Activated T-cell treated with anti-CD3 and anti-CD28 coated beads, Interleukin-2, amount 50 U/mL, for 4 hours (primary cell): Measurements from ENCODE around the gene PKP4. TPM values are rescaled to one million over a fixed set of nuclear protein-coding genes. Genes with fewer than 3 reads are reported as not detected.

Experiments
- ATAC-seq, 2 donors: fragments of 200-7000 bp; cut with Tn5 transposase; one replicate each; pipeline ENCODE4 v1.10.0; 2021
- DNase-seq: peaks from one replicate; pipeline ENCODE4 v3.0.0-alpha.2; 2020
- H3K27me3 Mint-ChIP-seq: one replicate; pipeline ENCODE4 v1.8.0; 2021; ENCODE audit warnings: low read depth, mixed read lengths
- H3K36me3 Mint-ChIP-seq: one replicate; pipeline ENCODE4 v1.8.0; 2022; ENCODE audit warnings: mixed read lengths; ENCODE audit not compliant: insufficient read depth
- H3K4me1 Mint-ChIP-seq: one replicate; pipeline ENCODE4 v1.8.0; 2021; ENCODE audit warnings: low read depth, mixed read lengths
- H3K4me3 Mint-ChIP-seq: one replicate; pipeline ENCODE4 v1.8.0; 2021; ENCODE audit warnings: mild to moderate bottlenecking, moderate library complexity, mixed read lengths
- H3K9me3 Mint-ChIP-seq: one replicate; pipeline ENCODE4 v1.8.0; 2021; ENCODE audit warnings: mixed read lengths
- total RNA-seq, 3 donors: library from RNA; stranded (reverse); gene quantifications; one replicate each; pipeline ENCODE4 v1.2.1, GENCODE V29; 2021

Gene PKP4
- total RNA-seq, 3 donors from 2014 or later, result 11.5 to 17.7 (median 12.5) TPM

DNA sequence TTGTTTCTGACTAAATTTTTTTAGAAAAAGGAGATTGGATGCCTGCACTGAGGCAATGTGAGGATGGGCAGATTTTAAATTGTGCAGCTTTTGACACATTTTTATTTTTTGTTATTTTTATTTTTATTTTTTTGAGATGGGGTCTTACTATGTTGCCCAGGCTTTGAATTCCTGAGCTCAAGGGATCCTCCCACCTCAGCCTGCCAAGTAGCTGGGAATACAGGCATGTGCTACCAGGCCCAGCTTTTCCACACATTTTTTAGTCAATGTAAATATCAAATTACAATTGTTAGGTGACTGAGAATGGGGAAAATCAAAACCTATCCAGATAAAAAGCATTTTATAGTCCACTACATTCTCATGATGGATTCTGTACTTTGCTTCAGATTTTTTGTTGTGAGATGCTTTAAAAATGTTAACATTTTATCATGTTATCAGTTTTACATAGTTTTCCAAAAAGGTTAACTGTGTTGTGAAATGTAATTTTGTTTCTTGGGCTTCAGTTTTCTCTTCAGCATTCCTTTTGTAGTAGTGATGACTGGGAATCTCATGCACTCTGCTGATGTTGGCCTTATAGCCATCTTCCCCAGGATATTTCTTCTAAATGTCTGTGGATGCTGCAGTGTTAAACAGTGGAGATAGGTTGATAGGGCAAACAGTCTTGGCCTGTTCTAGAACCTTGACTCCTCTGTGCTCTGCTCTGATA is 41.4 kb downstream of the PKP4 start:
- no peak for ATAC-seq
- Mint-ChIP-seq H3K27me3 (no peaks in the 10 kb centered on the region), H3K4me3 (no peak overlapping the region), H3K4me1 (peaks cover 3% of the 10 kb centered on the region), H3K36me3 (peaks cover 6% of the 10 kb centered on the region), H3K9me3 (no peaks in the 10 kb centered on the region)
- no peak for DNase-seq

DNA sequence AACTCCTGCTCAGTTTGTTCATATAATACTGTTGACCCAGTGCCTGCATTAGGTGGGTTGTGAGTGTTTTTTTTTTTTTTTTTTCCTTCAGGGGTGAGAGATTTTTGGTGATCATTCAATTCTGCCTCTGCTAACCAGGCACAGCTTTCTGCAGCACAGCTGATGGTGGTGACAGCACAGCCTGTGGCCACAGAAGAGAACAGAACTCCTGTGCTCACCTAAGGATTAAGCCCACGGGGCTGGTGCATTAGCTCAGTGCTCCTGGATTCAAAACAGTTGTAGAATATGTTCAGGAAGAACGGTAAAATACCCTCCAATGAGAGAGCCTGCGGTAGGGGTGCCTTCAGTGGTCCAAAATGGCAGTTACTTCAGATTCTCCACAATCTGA is 42.0 kb downstream of the PKP4 start:
- Mint-ChIP-seq H3K27me3 (no peaks in the 10 kb centered on the region), H3K9me3 (no peaks in the 10 kb centered on the region), H3K36me3 (peaks cover 6% of the 10 kb centered on the region), H3K4me1 (peaks cover 3% of the 10 kb centered on the region), H3K4me3 (no peak overlapping the region)
- ATAC-seq, result no peak
- DNase-seq, result no peak

DNA sequence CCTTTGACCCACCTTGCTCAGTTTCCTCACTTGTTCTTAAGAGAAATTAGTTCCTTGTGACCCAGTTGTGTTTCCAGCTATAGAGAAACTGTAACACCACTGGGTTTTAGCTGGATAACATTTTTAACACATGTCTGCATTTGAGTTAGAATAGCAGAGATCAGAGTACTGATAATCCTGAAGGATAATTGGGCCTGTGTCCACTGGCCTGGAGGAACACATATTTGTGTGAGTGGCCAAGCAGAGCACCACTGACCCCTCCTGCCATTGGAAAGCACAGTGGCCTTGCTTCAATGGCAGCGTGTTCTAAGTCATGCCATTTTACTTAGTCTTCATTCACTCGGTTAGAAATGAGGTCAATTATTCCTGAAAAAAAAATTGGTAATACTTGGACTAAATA is 42.6 kb downstream of the PKP4 start:
- DNase-seq, result no peak
- no peak for ATAC-seq
- peaks cover 3% of the 10 kb centered on the region for H3K4me1 Mint-ChIP-seq
- H3K36me3 Mint-ChIP-seq, result peaks cover 6% of the 10 kb centered on the region
- H3K9me3 Mint-ChIP-seq, result no peaks in the 10 kb centered on the region
- H3K27me3 Mint-ChIP-seq, result no peaks in the 10 kb centered on the region
- no peak overlapping the region for H3K4me3 Mint-ChIP-seq

DNA sequence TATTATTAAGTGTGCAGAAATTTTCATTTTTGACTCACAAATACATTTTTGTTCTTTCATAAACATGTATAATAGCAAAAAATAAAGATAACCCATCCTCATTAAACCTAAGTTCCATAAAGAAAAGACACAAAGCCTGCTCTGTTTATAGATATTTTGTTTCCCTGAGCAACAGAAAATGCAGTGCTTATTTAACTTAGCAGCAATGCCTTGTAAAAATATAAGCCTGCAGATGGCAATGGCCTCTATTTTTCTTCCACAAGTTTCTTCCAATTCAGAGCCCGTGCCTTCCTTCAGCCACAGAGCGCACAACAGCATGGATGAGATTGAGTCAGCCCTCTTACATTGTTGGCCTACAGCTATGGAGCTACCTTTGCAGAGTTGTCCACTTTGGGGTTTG is 43.6 kb downstream of the PKP4 start:
- no peak overlapping the region for H3K4me3 Mint-ChIP-seq
- H3K9me3 Mint-ChIP-seq, result no peaks in the 10 kb centered on the region
- peaks cover 5% of the 10 kb centered on the region for H3K4me1 Mint-ChIP-seq
- DNase-seq, result no peak
- H3K36me3 Mint-ChIP-seq, result peaks cover 6% of the 10 kb centered on the region
- no peak for ATAC-seq
- no peaks in the 10 kb centered on the region for H3K27me3 Mint-ChIP-seq

DNA sequence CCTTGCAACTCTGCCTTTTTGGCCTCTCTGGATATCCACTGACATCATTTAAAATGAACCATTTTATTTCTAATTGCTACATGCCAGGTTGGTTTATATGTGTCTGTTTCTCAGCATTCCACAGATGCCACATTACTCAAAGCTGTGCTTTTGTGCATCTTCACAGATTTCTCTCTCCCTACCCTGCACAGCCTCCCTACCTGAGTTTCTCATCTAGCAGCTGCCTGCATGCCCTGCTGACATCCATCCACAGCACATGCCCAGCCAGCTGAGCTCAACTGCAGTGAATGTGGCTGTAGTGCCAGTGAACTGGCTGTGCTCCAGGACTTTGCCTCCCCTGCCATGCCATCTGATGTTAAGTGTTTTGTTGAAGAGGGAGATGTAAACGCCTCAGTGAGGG is 44.5 kb downstream of the PKP4 start:
- peaks cover 6% of the 10 kb centered on the region for H3K36me3 Mint-ChIP-seq
- H3K4me1 Mint-ChIP-seq, result peaks cover 5% of the 10 kb centered on the region
- no peaks in the 10 kb centered on the region for H3K27me3 Mint-ChIP-seq
- no peak for ATAC-seq
- no peak overlapping the region for H3K4me3 Mint-ChIP-seq
- no peak for DNase-seq
- no peaks in the 10 kb centered on the region for H3K9me3 Mint-ChIP-seq

DNA sequence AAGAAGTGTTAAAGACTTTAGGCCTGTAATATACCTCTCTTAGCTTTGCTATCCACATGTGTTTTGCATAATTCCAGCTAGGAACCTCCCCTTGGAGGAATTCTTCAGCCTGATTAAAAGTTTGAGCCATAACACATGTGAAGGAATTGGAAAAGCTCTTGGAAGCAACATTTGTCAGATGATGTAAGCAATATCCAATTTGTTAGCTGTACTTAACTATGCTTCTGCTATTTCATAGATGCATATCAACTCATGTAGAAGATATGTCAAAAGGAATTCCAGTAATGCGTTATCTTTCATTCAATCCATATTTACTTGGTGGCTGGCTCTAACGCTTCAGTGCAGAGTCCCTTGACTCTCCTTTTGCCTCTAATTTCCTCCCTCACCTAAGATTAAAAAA is 46.2 kb downstream of the PKP4 start:
- no peak for ATAC-seq
- Mint-ChIP-seq H3K36me3 (peaks cover 3% of the 10 kb centered on the region), H3K4me3 (no peak overlapping the region), H3K9me3 (no peaks in the 10 kb centered on the region), H3K27me3 (no peaks in the 10 kb centered on the region), H3K4me1 (peaks cover 12% of the 10 kb centered on the region)
- DNase-seq, result no peak

DNA sequence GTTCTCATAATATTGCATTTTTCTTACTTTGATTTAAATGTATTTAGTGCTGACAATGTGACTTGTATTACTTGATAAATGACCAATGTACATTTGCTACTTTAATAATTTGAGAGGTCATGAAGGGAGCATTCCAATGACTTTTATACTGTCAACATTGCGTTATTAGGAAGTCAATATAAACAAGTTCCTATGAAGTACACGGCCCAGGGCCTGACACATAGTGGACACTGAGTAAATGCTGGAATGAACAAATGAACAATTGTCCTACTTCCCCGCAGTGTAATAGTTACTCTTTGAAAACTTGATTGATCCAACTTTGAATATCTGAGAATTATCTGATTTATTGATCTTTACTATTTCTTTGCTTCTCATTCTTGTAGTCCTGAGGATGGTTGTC is 47.3 kb downstream of the PKP4 start:
- ATAC-seq, result no peak
- peaks cover 3% of the 10 kb centered on the region for H3K36me3 Mint-ChIP-seq
- no peak for DNase-seq
- no peaks in the 10 kb centered on the region for H3K27me3 Mint-ChIP-seq
- no peak overlapping the region for H3K4me3 Mint-ChIP-seq
- peaks cover 12% of the 10 kb centered on the region for H3K4me1 Mint-ChIP-seq
- no peaks in the 10 kb centered on the region for H3K9me3 Mint-ChIP-seq

DNA sequence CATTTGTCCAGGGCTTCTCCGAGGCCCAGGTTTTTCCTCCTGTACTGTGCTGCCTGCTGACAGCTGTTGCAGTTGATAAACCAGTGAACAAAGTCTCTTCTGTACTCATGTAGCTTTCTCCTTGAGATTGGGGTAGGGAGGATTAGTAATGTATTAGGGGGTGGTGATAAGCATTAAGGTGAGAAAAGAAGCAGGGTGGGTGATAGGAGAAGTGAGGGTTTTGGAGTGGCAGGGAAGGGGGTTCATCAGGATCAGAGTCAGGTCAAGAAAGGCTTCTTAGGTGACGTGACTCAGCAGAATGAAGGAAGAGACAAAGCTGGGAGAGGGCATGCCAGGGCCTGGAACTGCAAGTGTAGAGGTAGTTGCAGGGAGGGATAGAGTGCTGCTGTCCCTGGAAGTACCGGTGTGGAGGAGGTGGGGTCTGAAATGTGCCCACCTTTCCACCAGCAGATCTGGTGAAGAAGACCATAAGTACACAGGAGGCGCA is 48.7 kb downstream of the PKP4 start:
- ATAC-seq (no peak), DNase-seq (no peak)
- Mint-ChIP-seq H3K4me1 (peaks cover 16% of the 10 kb centered on the region), H3K36me3 (peaks cover 3% of the 10 kb centered on the region), H3K4me3 (no peak overlapping the region), H3K9me3 (no peaks in the 10 kb centered on the region), H3K27me3 (no peaks in the 10 kb centered on the region)

DNA sequence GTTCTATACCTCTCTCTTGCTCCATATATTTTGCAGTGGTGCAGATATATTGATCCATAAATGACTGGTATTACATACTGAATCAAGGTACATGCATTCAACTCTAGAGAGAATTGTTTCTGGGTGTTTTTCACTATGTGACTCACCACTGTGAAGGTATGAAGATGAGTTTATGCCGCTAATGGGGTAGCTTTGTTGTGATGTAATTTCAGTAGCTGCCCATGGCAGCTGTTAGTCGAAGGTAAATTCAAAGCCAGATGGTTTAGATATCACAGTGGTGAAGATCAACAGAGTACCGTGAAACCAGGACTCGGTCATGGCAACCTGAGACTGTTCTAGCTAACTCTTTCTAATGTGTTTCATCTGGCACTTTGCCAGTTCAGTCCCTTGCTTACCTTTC is 50.4 kb downstream of the PKP4 start:
- Mint-ChIP-seq H3K4me1 (peaks cover 18% of the 10 kb centered on the region), H3K36me3 (no peaks in the 10 kb centered on the region), H3K4me3 (no peak overlapping the region), H3K9me3 (no peaks in the 10 kb centered on the region), H3K27me3 (no peaks in the 10 kb centered on the region)
- peak; percentile 67 to 83 for ATAC-seq
- no peak for DNase-seq

DNA sequence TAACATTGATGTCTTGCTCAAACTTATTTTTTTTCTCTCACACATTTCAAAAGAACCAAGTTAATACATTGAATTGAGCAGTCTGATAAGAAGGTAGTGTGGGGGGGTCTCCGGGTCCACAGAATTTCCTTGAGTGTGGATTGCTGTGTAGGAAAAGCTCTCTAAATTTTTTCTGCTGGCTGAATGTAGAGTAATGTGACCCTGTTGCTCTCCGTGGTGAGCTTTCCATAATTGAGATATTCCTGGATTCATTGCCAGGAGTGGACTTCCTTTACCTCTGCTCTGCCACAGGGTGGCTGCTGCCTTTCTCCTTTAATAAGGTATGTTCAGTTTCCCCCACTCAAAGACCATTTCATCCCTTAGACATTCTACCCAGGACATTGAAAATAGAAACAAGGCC is 50.9 kb downstream of the PKP4 start:
- H3K36me3 Mint-ChIP-seq, result no peaks in the 10 kb centered on the region
- H3K9me3 Mint-ChIP-seq, result no peaks in the 10 kb centered on the region
- no peak for ATAC-seq
- DNase-seq, result no peak
- peaks cover 18% of the 10 kb centered on the region for H3K4me1 Mint-ChIP-seq
- H3K27me3 Mint-ChIP-seq, result no peaks in the 10 kb centered on the region
- no peak overlapping the region for H3K4me3 Mint-ChIP-seq

DNA sequence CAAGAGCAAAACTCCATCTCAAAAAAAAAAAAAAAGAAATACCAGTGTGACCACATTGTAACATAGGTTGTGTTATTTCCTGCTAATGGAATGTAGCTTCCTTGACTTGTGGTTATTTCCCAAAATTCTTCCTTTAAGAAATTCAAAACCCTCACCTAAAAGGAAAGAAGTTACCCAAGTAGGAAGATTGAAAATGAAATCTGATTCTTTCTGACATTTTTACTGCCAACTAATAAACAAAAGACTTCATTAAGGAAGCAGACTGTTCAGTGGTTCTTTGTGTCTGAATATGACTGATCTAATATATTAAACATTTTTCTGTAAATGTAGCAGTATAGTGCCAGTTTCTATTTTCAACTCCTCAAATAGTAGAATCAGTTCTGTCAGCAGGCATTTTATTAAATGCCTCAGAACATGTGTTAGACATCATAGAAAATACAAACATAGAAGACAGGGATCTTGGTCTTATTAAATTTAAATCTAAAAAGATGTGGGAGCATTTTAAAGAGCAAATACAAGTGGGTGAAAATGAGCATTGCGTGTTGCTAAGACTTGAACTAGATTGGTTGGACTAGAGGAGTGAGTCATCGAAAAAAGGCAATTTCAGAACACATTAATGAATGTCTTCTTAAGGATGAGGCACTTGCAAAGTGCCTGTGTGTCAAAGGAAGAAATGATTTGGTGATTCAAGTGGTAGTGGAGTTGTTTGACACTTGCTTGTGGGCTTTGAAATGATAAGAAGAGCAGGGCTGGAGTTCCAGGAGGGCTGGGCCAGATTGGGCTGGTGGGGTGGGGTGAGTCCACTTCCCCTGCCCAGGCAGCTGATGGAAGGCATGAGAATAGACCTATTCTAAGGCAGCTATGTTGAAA is 53.4 kb downstream of the PKP4 start:
- DNase-seq (no peak), ATAC-seq (no peak)
- Mint-ChIP-seq H3K9me3 (no peaks in the 10 kb centered on the region), H3K4me3 (no peak overlapping the region), H3K36me3 (peaks cover 2% of the 10 kb centered on the region), H3K27me3 (no peaks in the 10 kb centered on the region), H3K4me1 (peaks cover 17% of the 10 kb centered on the region)

DNA sequence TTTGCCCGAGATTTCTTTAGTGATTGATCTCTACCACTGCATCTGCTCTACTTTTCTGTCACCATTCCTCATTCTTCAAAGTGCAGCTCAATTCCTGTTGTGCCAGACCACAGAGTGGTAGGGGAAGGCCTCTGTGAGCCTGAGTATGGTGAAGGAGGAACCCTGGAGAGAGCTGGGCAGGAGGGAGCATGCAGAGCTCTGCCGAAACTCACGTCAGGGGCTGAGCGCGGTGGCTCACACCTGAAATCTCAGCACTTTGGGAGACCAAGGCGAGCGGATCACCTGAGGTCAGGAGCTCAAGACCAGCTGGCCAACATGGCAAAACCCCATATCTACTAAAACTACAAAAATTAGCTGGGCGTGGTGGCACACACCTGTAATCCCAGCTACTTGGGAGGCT is 54.1 kb downstream of the PKP4 start:
- Mint-ChIP-seq H3K36me3 (peaks cover 2% of the 10 kb centered on the region), H3K27me3 (no peaks in the 10 kb centered on the region), H3K4me3 (no peak overlapping the region), H3K4me1 (peaks cover 17% of the 10 kb centered on the region), H3K9me3 (no peaks in the 10 kb centered on the region)
- no peak for DNase-seq
- no peak for ATAC-seq

DNA sequence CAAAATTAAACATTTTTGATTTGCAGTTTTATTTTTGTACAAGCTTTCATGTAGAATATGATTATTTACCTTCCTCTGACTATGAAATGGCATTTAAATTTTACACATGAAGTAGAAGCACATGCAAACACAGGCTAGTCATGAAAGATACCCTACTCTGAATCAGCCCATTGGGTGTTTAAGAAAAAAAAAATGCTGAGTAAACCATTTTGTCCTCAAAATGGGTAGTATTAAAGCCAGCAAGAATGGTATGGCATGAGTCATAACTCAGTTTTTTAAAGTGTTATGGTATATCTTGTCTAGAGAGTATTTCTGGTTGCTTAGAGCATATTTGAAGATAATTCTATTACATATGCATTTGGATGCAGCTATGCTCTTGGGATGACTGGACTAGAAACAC is 55.0 kb downstream of the PKP4 start:
- Mint-ChIP-seq H3K36me3 (peaks cover 2% of the 10 kb centered on the region), H3K9me3 (no peaks in the 10 kb centered on the region), H3K4me3 (no peak overlapping the region)

DNA sequence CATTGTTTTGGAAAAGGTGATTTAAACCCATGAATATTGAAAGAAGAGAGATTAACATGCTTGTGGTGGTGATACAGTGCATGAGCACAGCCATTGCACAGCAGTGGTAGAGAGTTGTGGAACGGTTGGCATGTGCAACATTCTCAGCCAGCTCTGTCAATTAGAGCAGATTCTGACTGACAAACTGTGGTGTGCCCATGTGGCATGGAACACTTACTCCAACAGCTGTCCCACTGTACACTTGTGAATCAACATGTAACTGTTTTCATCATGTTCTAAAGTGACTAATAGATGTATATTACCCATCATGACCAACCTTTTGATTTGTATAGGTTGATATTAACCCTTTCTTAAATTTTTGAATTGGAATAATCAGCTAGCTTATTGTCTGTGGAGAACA is 55.6 kb downstream of the PKP4 start:
- peaks cover 11% of the 10 kb centered on the region for H3K4me1 Mint-ChIP-seq
- H3K27me3 Mint-ChIP-seq, result no peaks in the 10 kb centered on the region
- peaks cover 2% of the 10 kb centered on the region for H3K36me3 Mint-ChIP-seq
- ATAC-seq (no peak), DNase-seq (no peak)
- no peak overlapping the region for H3K4me3 Mint-ChIP-seq
- no peaks in the 10 kb centered on the region for H3K9me3 Mint-ChIP-seq

More for the DNA sequence above, 55.0 kb downstream of the PKP4 start:
- Mint-ChIP-seq H3K4me1 (peaks cover 16% of the 10 kb centered on the region), H3K27me3 (no peaks in the 10 kb centered on the region)
- DNase-seq (no peak), ATAC-seq (no peak)

DNA sequence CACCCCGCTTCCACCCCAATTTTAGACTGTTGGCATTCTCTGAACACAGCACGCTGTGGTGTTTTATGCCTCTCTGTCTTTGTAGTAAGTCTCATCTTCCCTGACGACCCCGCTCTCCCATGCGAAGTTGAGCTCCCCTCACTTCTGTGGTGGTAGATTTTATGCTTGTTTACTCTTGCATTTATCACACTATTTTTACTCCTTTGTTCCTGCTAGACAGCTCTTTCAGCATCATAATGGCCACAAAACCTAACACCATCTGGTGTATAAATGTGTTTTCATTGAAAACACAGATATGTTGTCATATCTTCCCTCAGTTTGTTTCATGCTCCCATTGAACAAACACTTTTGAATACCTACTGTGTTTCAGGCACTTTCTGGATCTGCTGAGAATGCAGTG is 57.1 kb downstream of the PKP4 start:
- Mint-ChIP-seq H3K4me3 (no peak overlapping the region), H3K27me3 (no peaks in the 10 kb centered on the region), H3K36me3 (peaks cover 2% of the 10 kb centered on the region), H3K4me1 (peaks cover 12% of the 10 kb centered on the region), H3K9me3 (no peaks in the 10 kb centered on the region)
- no peak for ATAC-seq
- no peak for DNase-seq
